ENCODE data around the gene SCRT2.
A peak's percentile ranks its signal among the peaks of the same experiment; 100 is the strongest.

The SCRT2 gene

GRCh38 chr20:701401-702129 lies 26.0 kb upstream of the SCRT2 start:
- H2BK15ac ChIP-seq (ENCODE audit: low read depth, poor library complexity, severe bottlenecking): no peak overlapping the region
- WGBS: 69% methylated on average over 5 of the region's 6 CpGs
- H3K9ac ChIP-seq (ENCODE audit: low read length): no peak overlapping the region
- no peak overlapping the region for H4K8ac ChIP-seq (ENCODE audit: low read length)
- H3K4me2 ChIP-seq (ENCODE audit: low read length, poor library complexity, severe bottlenecking): no peak overlapping the region
- DNase-seq: no peak
- H3K4ac ChIP-seq (ENCODE audit: low read depth in 1 of 2, low read length in 2 of 2): no peak overlapping the region
- no peak overlapping the region for H2BK12ac ChIP-seq (ENCODE audit: low read length in 2 of 2)
- H3K79me1 ChIP-seq (replicated peaks; ENCODE audit: low read length, poor library complexity, severe bottlenecking): no peaks in the 10 kb centered on the region
- H2BK5ac ChIP-seq (ENCODE audit: low read depth, low read length, poor library complexity, severe bottlenecking): no peak overlapping the region
- no peak overlapping the region for H2BK120ac ChIP-seq (ENCODE audit: low read depth, low read length)
- no peaks in the 10 kb centered on the region for H3K4me1 ChIP-seq (ENCODE audit: control insufficient read depth, insufficient read depth, low read depth, low read length)
- no peak overlapping the region for H3K23ac ChIP-seq (ENCODE audit: low read length in 2 of 2)
- no peak overlapping the region for H4K91ac ChIP-seq (ENCODE audit: low read length)
- H3K14ac ChIP-seq (ENCODE audit: low read length in 2 of 2): no peak overlapping the region
- no peaks in the 10 kb centered on the region for H3K9me3 ChIP-seq (ENCODE audit: control insufficient read depth, low read length)
- no peak overlapping the region for H2AK5ac ChIP-seq (ENCODE audit: low read length, severe bottlenecking)
- peaks cover 20 to 67% of the 10 kb centered on the region in 2 experiments for H3K27me3 ChIP-seq (ENCODE audit: control insufficient read depth in 1 of 2, insufficient read depth in 1 of 2, low read length in 2 of 2)
- H3K36me3 ChIP-seq (ENCODE audit: control insufficient read depth in 1 of 2, insufficient read depth in 2 of 2, low read depth in 1 of 2, low read length in 2 of 2): no peaks in the 10 kb centered on the region
- H3K27ac ChIP-seq (ENCODE audit: low read length, poor library complexity, severe bottlenecking): no peak overlapping the region
- peak overlapping the region in 1 of 2 experiments; percentile 2 for H3K4me3 ChIP-seq (ENCODE audit: insufficient read depth in 1 of 2, low read depth in 1 of 2, low read length in 2 of 2)
- H2AFZ ChIP-seq (ENCODE audit: low read depth, low read length): no peak overlapping the region
- H3K18ac ChIP-seq (ENCODE audit: low read depth in 1 of 2, low read length in 2 of 2): no peak overlapping the region

- H3K27me3 ChIP-seq (ENCODE audit: control insufficient read depth in 1 of 2, insufficient read depth in 1 of 2, low read length in 2 of 2): peaks cover 10 to 56% of the 10 kb centered on the region in 2 experiments
- 53% methylated on average over 10 of the region's 10 CpGs for WGBS
- no peak overlapping the region for H3K9ac ChIP-seq (ENCODE audit: low read length)
- H2AFZ ChIP-seq (ENCODE audit: low read depth, low read length): no peak overlapping the region
- no peaks in the 10 kb centered on the region for H3K9me3 ChIP-seq (ENCODE audit: control insufficient read depth, low read length)
- no peak overlapping the region for H4K8ac ChIP-seq (ENCODE audit: low read length)
- H3K4me1 ChIP-seq (ENCODE audit: control insufficient read depth, insufficient read depth, low read depth, low read length): no peaks in the 10 kb centered on the region
- no peak overlapping the region for H2BK12ac ChIP-seq (ENCODE audit: low read length in 2 of 2)
- no peaks in the 10 kb centered on the region for H3K36me3 ChIP-seq (ENCODE audit: control insufficient read depth in 1 of 2, insufficient read depth in 2 of 2, low read depth in 1 of 2, low read length in 2 of 2)
- H3K4me3 ChIP-seq (ENCODE audit: insufficient read depth in 1 of 2, low read depth in 1 of 2, low read length in 2 of 2): no peak overlapping the region
- no peak overlapping the region for H2AK5ac ChIP-seq (ENCODE audit: low read length, severe bottlenecking)
- H3K79me1 ChIP-seq (replicated peaks; ENCODE audit: low read length, poor library complexity, severe bottlenecking): no peaks in the 10 kb centered on the region
- H3K27ac ChIP-seq (ENCODE audit: low read length, poor library complexity, severe bottlenecking): no peak overlapping the region
- no peak overlapping the region for H3K14ac ChIP-seq (ENCODE audit: low read length in 2 of 2)
- no peak overlapping the region for H4K91ac ChIP-seq (ENCODE audit: low read length)
- no peak overlapping the region for H3K18ac ChIP-seq (ENCODE audit: low read depth in 1 of 2, low read length in 2 of 2)
- no peak overlapping the region for H3K23ac ChIP-seq (ENCODE audit: low read length in 2 of 2)
- no peak for DNase-seq
- H2BK5ac ChIP-seq (ENCODE audit: low read depth, low read length, poor library complexity, severe bottlenecking): no peak overlapping the region
- no peak overlapping the region for H3K4ac ChIP-seq (ENCODE audit: low read depth in 1 of 2, low read length in 2 of 2)
- no peak overlapping the region for H3K4me2 ChIP-seq (ENCODE audit: low read length, poor library complexity, severe bottlenecking)
- H2BK15ac ChIP-seq (ENCODE audit: low read depth, poor library complexity, severe bottlenecking): no peak overlapping the region
- no peak overlapping the region for H2BK120ac ChIP-seq (ENCODE audit: low read depth, low read length)
Measured at GRCh38 chr20:699811-700338, 24.3 kb upstream of the SCRT2 start.

GRCh38 chr20:699342-699741 lies 23.7 kb upstream of the SCRT2 start:
- no peaks in the 10 kb centered on the region for H3K4me1 ChIP-seq (ENCODE audit: control insufficient read depth, insufficient read depth, low read depth, low read length)
- no peak overlapping the region for H3K18ac ChIP-seq (ENCODE audit: low read depth in 1 of 2, low read length in 2 of 2)
- H3K4me3 ChIP-seq (ENCODE audit: insufficient read depth in 1 of 2, low read depth in 1 of 2, low read length in 2 of 2): no peak overlapping the region
- H3K27ac ChIP-seq (ENCODE audit: low read length, poor library complexity, severe bottlenecking): no peak overlapping the region
- H2BK15ac ChIP-seq (ENCODE audit: low read depth, poor library complexity, severe bottlenecking): no peak overlapping the region
- H2BK5ac ChIP-seq (ENCODE audit: low read depth, low read length, poor library complexity, severe bottlenecking): no peak overlapping the region
- no peak for DNase-seq
- H2AFZ ChIP-seq (ENCODE audit: low read depth, low read length): no peak overlapping the region
- H4K8ac ChIP-seq (ENCODE audit: low read length): no peak overlapping the region
- no peak overlapping the region for H2AK5ac ChIP-seq (ENCODE audit: low read length, severe bottlenecking)
- 53% methylated on average over 6 of the region's 6 CpGs for WGBS
- H3K23ac ChIP-seq (ENCODE audit: low read length in 2 of 2): no peak overlapping the region
- no peak overlapping the region for H4K91ac ChIP-seq (ENCODE audit: low read length)
- H3K9me3 ChIP-seq (ENCODE audit: control insufficient read depth, low read length): no peaks in the 10 kb centered on the region
- no peak overlapping the region for H2BK120ac ChIP-seq (ENCODE audit: low read depth, low read length)
- H3K4ac ChIP-seq (ENCODE audit: low read depth in 1 of 2, low read length in 2 of 2): no peak overlapping the region
- no peak overlapping the region for H3K4me2 ChIP-seq (ENCODE audit: low read length, poor library complexity, severe bottlenecking)
- peaks cover 10 to 55% of the 10 kb centered on the region in 2 experiments for H3K27me3 ChIP-seq (ENCODE audit: control insufficient read depth in 1 of 2, insufficient read depth in 1 of 2, low read length in 2 of 2)
- no peaks in the 10 kb centered on the region for H3K79me1 ChIP-seq (replicated peaks; ENCODE audit: low read length, poor library complexity, severe bottlenecking)
- H3K36me3 ChIP-seq (ENCODE audit: control insufficient read depth in 1 of 2, insufficient read depth in 2 of 2, low read depth in 1 of 2, low read length in 2 of 2): no peaks in the 10 kb centered on the region
- no peak overlapping the region for H3K9ac ChIP-seq (ENCODE audit: low read length)
- no peak overlapping the region for H3K14ac ChIP-seq (ENCODE audit: low read length in 2 of 2)
- no peak overlapping the region for H2BK12ac ChIP-seq (ENCODE audit: low read length in 2 of 2)

GRCh38 chr20:698276-698675 lies 22.7 kb upstream of the SCRT2 start:
- Histone ChIP-seq H3K23ac (ENCODE audit: low read length in 2 of 2) (no peak overlapping the region), H3K4me1 (ENCODE audit: control insufficient read depth, insufficient read depth, low read depth, low read length) (no peaks in the 10 kb centered on the region), H2BK15ac (ENCODE audit: low read depth, poor library complexity, severe bottlenecking) (no peak overlapping the region), H3K79me1 (replicated peaks; ENCODE audit: low read length, poor library complexity, severe bottlenecking) (no peaks in the 10 kb centered on the region), H3K9ac (ENCODE audit: low read length) (no peak overlapping the region), H3K14ac (ENCODE audit: low read length in 2 of 2) (no peak overlapping the region), H2BK12ac (ENCODE audit: low read length in 2 of 2) (no peak overlapping the region), H2AFZ (ENCODE audit: low read depth, low read length) (no peak overlapping the region), H2BK120ac (ENCODE audit: low read depth, low read length) (no peak overlapping the region), H3K4ac (ENCODE audit: low read depth in 1 of 2, low read length in 2 of 2) (no peak overlapping the region), H3K9me3 (ENCODE audit: control insufficient read depth, low read length) (no peaks in the 10 kb centered on the region), H3K18ac (ENCODE audit: low read depth in 1 of 2, low read length in 2 of 2) (no peak overlapping the region), H3K4me2 (ENCODE audit: low read length, poor library complexity, severe bottlenecking) (no peak overlapping the region), H3K27me3 (ENCODE audit: control insufficient read depth in 1 of 2, insufficient read depth in 1 of 2, low read length in 2 of 2) (peaks cover 10 to 49% of the 10 kb centered on the region in 2 experiments), H4K91ac (ENCODE audit: low read length) (no peak overlapping the region), H2BK5ac (ENCODE audit: low read depth, low read length, poor library complexity, severe bottlenecking) (no peak overlapping the region), H2AK5ac (ENCODE audit: low read length, severe bottlenecking) (no peak overlapping the region), H3K36me3 (ENCODE audit: control insufficient read depth in 1 of 2, insufficient read depth in 2 of 2, low read depth in 1 of 2, low read length in 2 of 2) (no peaks in the 10 kb centered on the region), H3K4me3 (ENCODE audit: insufficient read depth in 1 of 2, low read depth in 1 of 2, low read length in 2 of 2) (peak overlapping the region in 1 of 2 experiments; percentile 9), H3K27ac (ENCODE audit: low read length, poor library complexity, severe bottlenecking) (no peak overlapping the region), H4K8ac (ENCODE audit: low read length) (no peak overlapping the region)
- no peak for DNase-seq
- 81% methylated on average over 5 of the region's 6 CpGs for WGBS

Measured in mesenchymal stem cell (in vitro differentiated cells and primary cell).